Ascending aorta (tissue), 2 donors: ENCODE measurements around the gene CCDC38. TPM values are rescaled to one million over a fixed set of nuclear protein-coding genes. Genes with fewer than 3 reads are reported as not detected.

Source experiments
- DNase-seq, 2 donors: peaks; one replicate each; pipeline ENCODE4 v3.0.0-alpha.2; 2019; ENCODE audit warnings: low spot score in 2 of 2
- H3K27ac ChIP-seq, 2 donors: fragments of 200-600 bp; sonication (generic); one replicate each; pipeline ENCODE4 v1.5.1; 2016 to 2017; ENCODE audit warnings: mild to moderate bottlenecking in 1 of 2
- H3K27me3 ChIP-seq: fragments of 200-600 bp; sonication (generic); one replicate; pipeline ENCODE4 v1.5.1; 2017
- H3K36me3 ChIP-seq, 2 donors: fragments of 200-600 bp; sonication (generic); one replicate each; pipeline ENCODE4 v1.5.1; 2016
- H3K4me1 ChIP-seq, 2 donors: fragments of 200-600 bp; sonication (generic); one replicate each; pipeline ENCODE4 v1.5.1; 2016 to 2017; ENCODE audit warnings: mild to moderate bottlenecking in 1 of 2
- H3K4me3 ChIP-seq, 2 donors: fragments of 200-600 bp; sonication (generic); one replicate each; pipeline ENCODE4 v1.5.1; 2016 to 2017; ENCODE audit warnings: mild to moderate bottlenecking in 1 of 2
- H3K9me3 ChIP-seq, 2 donors: fragments of 200-600 bp; sonication (generic); one replicate each; pipeline ENCODE4 v1.5.1; 2016
- CTCF ChIP-seq, 3 experiments: fragments of 200-600 bp in 2 of 3; fragments of 450-650 bp in 1 of 3; sonication (generic) in 2 of 3; IDR thresholded peaks; one replicate each; pipeline ENCODE4 v1.5.1; 2016 to 2019; ENCODE audit warnings: antibody characterized with exemption in 3 of 3, mild to moderate bottlenecking in 1 of 3, moderate library complexity in 1 of 3
- intact Hi-C: fragments of 100-400 bp; cut with DNase I; formaldehyde crosslinking; loops from one replicate; pipeline ENCODE4 v1.15.1; 2023
- total RNA-seq: library from RNA; depleted of rRNA; stranded (reverse); fragments of >200 nt; gene quantifications from one replicate; pipeline ENCODE4 v1.1.0, GENCODE V29; 2016

CCDC38 gene
- total RNA-seq, 1 donor from 2014 or later = not detected

GRCh38 chr12:95837240-95838038, 105.0 kb downstream of the CCDC38 start:
- Histone ChIP-seq H3K4me1 (no peaks in the 10 kb centered on the region), H3K27ac (no peak overlapping the region), H3K27me3 (no peaks in the 10 kb centered on the region), H3K4me3 (no peak overlapping the region), H3K9me3 (no peaks in the 10 kb centered on the region), H3K36me3 (no peaks in the 10 kb centered on the region)
- intact Hi-C loops = no loop called here
- no peak for TF ChIP-seq CTCF (IDR thresholded peaks at IDR 0.05)
- DNase-seq = no peak

GRCh38 chr12:95836630-95837239, 105.7 kb downstream of the CCDC38 start:
- H3K4me3 ChIP-seq = no peak overlapping the region
- H3K27me3 ChIP-seq = no peaks in the 10 kb centered on the region
- intact Hi-C loops = no loop called here
- no peaks in the 10 kb centered on the region for H3K4me1 ChIP-seq
- no peak for TF ChIP-seq CTCF (IDR thresholded peaks at IDR 0.05)
- H3K36me3 ChIP-seq = no peaks in the 10 kb centered on the region
- H3K27ac ChIP-seq = no peak overlapping the region
- H3K9me3 ChIP-seq = no peaks in the 10 kb centered on the region
- DNase-seq = no peak

- no peak for TF ChIP-seq CTCF (IDR thresholded peaks at IDR 0.05)
Measured at GRCh38 chr12:95836185-95836609, 106.2 kb downstream of the CCDC38 start.

DNA sequence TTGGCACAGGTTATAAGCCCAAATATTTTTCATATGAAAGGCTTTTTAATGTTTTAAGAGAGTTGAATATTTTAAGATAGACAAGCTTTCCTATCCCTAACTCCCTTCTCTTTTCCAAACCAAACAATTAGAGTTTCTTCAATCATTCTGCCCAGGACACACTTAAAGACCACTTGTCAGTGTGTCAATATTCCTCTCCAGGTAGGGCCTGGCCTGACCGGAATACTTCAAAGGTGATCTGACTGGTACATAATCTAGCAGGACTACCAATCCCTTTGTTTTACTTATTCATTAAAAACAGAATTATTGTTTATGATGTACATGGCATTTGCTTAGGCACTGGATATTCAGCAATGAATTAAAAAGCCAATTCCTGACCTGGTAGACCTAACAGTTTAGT, 107.8 kb downstream of the CCDC38 start:
- TF ChIP-seq CTCF (IDR thresholded peaks at IDR 0.05) = no peak
- H3K27ac ChIP-seq = no peak overlapping the region
- H3K4me3 ChIP-seq = no peak overlapping the region
- no peaks in the 10 kb centered on the region for H3K4me1 ChIP-seq
- no peaks in the 10 kb centered on the region for H3K9me3 ChIP-seq
- no peaks in the 10 kb centered on the region for H3K36me3 ChIP-seq
- no peak for DNase-seq
- no peaks in the 10 kb centered on the region for H3K27me3 ChIP-seq
- intact Hi-C loops = no loop called here

More at GRCh38 chr12:95836185-95836609, 106.2 kb downstream of the CCDC38 start:
- no peak overlapping the region for H3K27ac ChIP-seq
- H3K36me3 ChIP-seq = no peaks in the 10 kb centered on the region
- no peak overlapping the region for H3K4me3 ChIP-seq
- no peaks in the 10 kb centered on the region for H3K9me3 ChIP-seq
- no peaks in the 10 kb centered on the region for H3K4me1 ChIP-seq
- intact Hi-C loops = no loop called here
- no peak for DNase-seq
- no peaks in the 10 kb centered on the region for H3K27me3 ChIP-seq

DNA sequence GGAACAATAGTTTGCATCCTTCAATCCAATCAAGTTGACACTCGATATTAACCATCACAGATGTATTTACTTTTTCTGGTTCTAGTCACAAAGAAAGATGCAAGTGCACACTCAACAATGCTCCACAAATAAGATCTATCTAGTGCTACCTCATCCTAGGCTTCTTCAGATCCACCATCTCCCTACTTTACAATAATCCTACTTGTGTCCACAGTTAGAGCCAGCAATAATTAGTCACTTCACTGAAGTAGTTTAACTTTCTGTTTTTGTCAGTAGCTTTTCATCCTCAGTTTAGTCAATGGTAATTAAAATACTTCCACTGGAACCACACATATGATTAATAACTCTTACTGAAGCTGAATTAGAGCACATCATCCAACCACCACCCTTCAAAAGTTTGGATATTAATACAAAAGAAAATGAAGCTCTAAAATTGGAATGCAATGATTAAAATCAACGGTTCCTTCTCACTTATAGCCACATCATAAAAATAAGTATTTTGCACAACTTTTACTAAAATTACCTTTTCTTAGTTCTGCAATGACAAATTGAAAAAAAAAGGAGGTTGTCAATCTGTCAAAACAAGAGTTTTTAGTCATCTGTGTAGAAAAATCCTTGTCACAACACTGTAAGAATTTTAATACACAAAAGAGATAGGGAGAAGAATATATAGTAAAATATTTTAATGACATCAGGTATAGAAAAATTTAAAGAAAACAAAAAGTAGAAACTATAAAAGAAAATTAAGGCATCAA, 111.9 kb downstream of the CCDC38 start:
- Histone ChIP-seq H3K36me3 (no peaks in the 10 kb centered on the region), H3K9me3 (no peaks in the 10 kb centered on the region), H3K27ac (no peak overlapping the region), H3K27me3 (no peaks in the 10 kb centered on the region), H3K4me1 (no peaks in the 10 kb centered on the region), H3K4me3 (no peak overlapping the region)
- no peak for TF ChIP-seq CTCF (IDR thresholded peaks at IDR 0.05)
- no peak for DNase-seq
- intact Hi-C loops = no loop called here
